Activated CD8-positive, alpha-beta memory T cell treated with anti-CD3 and anti-CD28 coated beads, Interleukin-2, amount 10 ng/mL, durations not matched to agents 7 days and 5 days (primary cell): Measurements from ENCODE around the gene CARD19. TPM values are rescaled to one million over a fixed set of nuclear protein-coding genes. Genes with fewer than 3 reads are reported as not detected.
"Not testable (repeated sequence)": the region's sequence is repeated elsewhere in the genome, so short reads cannot be mapped to it uniquely, and the experiment has no call there.

Source experiments
- ATAC-seq: fragments of 150-1000 bp; cut with Tn5 transposase; one replicate; pipeline ENCODE4 v1.10.0; 2021; ENCODE audit warnings: moderate library complexity
- CTCF ChIA-PET: fragments of 350-600 bp; sonication (Branson Sonifier 250); formaldehyde crosslinking; loops from one replicate; lab custom pipeline; 2021; ENCODE audit warnings: antibody characterized with exemption; lab: Charles Lee
- DNase-seq: peaks from one replicate; pipeline ENCODE4 v3.0.0-alpha.2; 2020
- H3K27ac Mint-ChIP-seq: one replicate; pipeline ENCODE4 v1.8.0; 2021; ENCODE audit warnings: mild to moderate bottlenecking, mixed read lengths
- H3K27me3 Mint-ChIP-seq: one replicate; pipeline ENCODE4 v1.8.0; 2021; ENCODE audit warnings: mixed read lengths
- H3K36me3 Mint-ChIP-seq: one replicate; pipeline ENCODE4 v1.8.0; 2021; ENCODE audit warnings: mild to moderate bottlenecking, mixed read lengths
- H3K4me1 Mint-ChIP-seq: one replicate; pipeline ENCODE4 v1.8.0; 2021; ENCODE audit warnings: mixed read lengths
- H3K4me3 Mint-ChIP-seq: one replicate; pipeline ENCODE4 v1.8.0; 2021; ENCODE audit warnings: mild to moderate bottlenecking, moderate library complexity, mixed read lengths
- H3K9me3 Mint-ChIP-seq: one replicate; pipeline ENCODE4 v1.8.0; 2022; ENCODE audit warnings: low read depth, mixed read lengths
- total RNA-seq, 2 experiments: library from RNA; stranded (reverse); gene quantifications; one replicate each; pipeline ENCODE4 v1.2.3, GENCODE V29; 2021

The CARD19 gene
- total RNA-seq, 2 experiments from 2014 or later: 45.0 to 83.0 TPM

- H3K4me3 Mint-ChIP-seq: no peak overlapping the region
- H3K4me1 Mint-ChIP-seq: peaks cover 64% of the 10 kb centered on the region
- peak; percentile 66 for DNase-seq
- H3K27ac Mint-ChIP-seq: peak overlapping the region; percentile 100
- no peak for ATAC-seq
- CTCF ChIA-PET: no interaction called here
- no peaks in the 10 kb centered on the region for H3K27me3 Mint-ChIP-seq
- H3K36me3 Mint-ChIP-seq: peaks cover 43% of the 10 kb centered on the region
- peaks cover 19% of the 10 kb centered on the region for H3K9me3 Mint-ChIP-seq
These were observed 2.7 kb upstream of the CARD19 start for GRCh38 chr9:93093127-93093876.

DNA sequence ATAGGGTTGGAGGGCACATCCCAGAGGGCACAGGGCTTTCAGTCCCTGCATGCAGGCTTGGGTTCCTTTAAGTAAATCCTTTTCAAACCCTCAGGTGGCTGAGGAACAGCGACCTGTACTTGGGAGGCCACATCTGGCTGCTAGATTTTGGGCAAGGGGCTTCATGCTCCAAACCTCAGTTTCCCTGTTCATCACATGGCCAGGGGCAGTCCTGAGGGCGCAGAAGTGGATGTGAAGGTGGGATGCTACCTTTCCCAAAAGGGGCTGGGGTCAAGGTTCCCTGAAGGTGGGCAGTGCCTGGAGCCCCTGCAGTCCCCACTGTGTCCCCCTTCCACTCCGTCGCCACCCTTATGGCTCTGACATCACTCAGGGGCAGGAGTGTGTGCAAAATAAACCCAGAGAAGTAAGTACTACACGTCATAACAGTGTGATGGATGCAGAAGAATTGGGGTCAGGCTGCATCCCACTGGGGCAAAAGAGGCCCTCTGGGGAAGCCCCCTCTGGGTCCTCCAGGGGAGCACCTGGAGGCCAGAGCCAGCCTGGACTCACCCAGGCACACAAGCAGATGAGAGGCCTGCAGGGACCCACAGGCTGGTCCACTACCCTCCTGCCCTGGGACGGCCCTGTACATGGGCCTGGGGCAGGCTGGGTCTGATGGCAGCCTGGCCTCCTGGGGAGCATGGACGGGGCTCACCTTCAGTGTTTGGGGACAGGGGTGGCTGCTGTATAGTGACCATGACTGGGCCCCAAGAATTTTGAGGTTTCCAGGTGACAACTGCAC lies 1.9 kb upstream of the CARD19 start:
- H3K9me3 Mint-ChIP-seq: peaks cover 17% of the 10 kb centered on the region
- H3K4me3 Mint-ChIP-seq: peak overlapping the region; percentile 78
- DNase-seq: no peak
- H3K36me3 Mint-ChIP-seq: peaks cover 36% of the 10 kb centered on the region
- peaks cover 71% of the 10 kb centered on the region for H3K4me1 Mint-ChIP-seq
- ATAC-seq: no peak
- peak overlapping the region; percentile 100 for H3K27ac Mint-ChIP-seq
- no peaks in the 10 kb centered on the region for H3K27me3 Mint-ChIP-seq
- CTCF ChIA-PET: interaction anchor here (1.0 to 5.4 kb wide), 3 partner anchors 14 to 91 kb away, joined by 4 to 52 read pairs (median 15); no protein-coding TSS in a partner anchor

DNA sequence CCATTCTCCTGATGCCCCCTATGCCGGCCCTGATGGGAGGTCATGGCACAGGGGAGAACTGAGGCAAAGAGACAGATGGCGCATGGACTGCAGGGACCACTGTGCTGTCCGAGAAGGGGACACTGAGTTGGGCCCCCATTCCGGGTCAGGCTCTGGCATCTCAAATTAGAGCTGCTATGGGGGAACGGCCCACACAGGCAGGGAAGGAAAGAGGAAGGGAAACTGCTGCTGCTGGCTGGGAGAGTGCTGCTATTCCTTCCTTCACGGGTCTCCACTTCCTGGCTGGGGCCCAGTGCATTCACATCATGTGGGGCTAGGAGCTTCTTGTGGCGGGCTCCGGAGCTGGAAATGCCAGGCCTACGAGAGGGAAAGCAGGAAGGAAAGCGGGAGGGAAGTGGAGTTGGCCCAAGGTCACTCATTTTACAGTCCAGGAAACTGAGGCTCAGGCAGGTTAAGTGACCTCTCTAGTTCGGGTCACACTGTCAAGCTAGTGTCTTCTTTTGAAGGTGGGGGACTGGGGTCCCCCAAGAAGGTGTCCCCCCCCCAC lies 1.3 kb upstream of the CARD19 start:
- Mint-ChIP-seq H3K27ac (peak overlapping the region; percentile 100), H3K4me1 (peaks cover 74% of the 10 kb centered on the region), H3K4me3 (peak overlapping the region; percentile 78), H3K9me3 (peaks cover 17% of the 10 kb centered on the region), H3K36me3 (peaks cover 32% of the 10 kb centered on the region), H3K27me3 (no peaks in the 10 kb centered on the region)
- DNase-seq (no peak), ATAC-seq (no peak)
- CTCF ChIA-PET: interaction anchor here (1.0 to 5.4 kb wide), 6 partner anchors 10 to 471 kb away, joined by 3 to 52 read pairs (median 8); no protein-coding TSS in a partner anchor

DNA sequence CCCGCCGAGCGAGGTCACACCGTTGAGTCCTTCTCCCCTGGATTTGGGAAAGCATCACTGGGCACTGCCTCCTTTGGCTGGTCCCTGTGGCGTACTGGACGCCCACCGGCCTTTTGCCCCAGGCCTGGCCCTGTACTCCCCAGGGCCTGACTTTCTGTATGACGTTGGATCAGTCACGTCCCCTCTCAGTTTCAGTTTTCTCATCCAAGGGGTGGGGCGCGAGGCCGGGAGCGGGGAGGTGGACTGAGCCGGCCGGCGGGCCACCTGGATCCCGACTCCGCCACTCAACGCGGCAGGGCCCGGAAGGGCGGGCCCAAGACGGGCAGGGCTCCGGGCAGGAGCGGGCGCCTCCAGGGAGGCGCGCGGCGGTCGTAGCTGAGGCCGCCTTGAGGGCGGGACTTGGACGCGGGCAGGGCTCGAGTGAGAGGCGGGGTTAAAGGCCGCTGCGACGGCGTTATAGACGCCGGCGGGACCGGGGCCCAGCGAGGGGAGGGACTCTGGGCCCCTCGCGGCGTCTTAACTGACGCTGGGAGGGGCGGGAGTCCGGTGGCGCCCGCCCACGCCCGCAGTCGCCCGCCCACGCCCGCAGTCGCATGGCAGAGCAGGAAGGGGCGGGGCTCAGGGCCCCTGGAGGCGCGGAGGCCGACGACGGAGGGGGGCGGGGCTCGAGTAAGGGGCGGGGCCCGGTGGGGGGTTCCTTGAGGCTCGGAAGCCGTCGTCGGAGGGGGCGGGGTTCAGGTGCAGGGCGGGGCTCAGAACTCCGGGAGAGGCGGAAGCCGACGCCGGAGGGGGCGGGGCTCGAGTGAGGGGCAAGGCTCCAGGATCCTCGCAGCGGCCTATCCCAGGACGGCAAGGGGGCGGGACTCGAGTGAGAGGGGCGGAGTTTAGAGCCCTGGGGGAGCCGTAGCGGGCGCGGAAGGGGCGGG lies 549 bp upstream of the CARD19 start:
- CTCF ChIA-PET: interaction anchor here (1.0 to 5.4 kb wide), 7 partner anchors 11 to 471 kb away, joined by 3 to 52 read pairs (median 6); no protein-coding TSS in a partner anchor
- ATAC-seq (peak; percentile 82), DNase-seq (peak; percentile 100)
- Mint-ChIP-seq H3K36me3 (peaks cover 28% of the 10 kb centered on the region), H3K4me1 (peaks cover 76% of the 10 kb centered on the region), H3K27ac (peak overlapping the region; percentile 100), H3K9me3 (peaks cover 14% of the 10 kb centered on the region), H3K4me3 (peak overlapping the region; percentile 88), H3K27me3 (no peaks in the 10 kb centered on the region)

DNA sequence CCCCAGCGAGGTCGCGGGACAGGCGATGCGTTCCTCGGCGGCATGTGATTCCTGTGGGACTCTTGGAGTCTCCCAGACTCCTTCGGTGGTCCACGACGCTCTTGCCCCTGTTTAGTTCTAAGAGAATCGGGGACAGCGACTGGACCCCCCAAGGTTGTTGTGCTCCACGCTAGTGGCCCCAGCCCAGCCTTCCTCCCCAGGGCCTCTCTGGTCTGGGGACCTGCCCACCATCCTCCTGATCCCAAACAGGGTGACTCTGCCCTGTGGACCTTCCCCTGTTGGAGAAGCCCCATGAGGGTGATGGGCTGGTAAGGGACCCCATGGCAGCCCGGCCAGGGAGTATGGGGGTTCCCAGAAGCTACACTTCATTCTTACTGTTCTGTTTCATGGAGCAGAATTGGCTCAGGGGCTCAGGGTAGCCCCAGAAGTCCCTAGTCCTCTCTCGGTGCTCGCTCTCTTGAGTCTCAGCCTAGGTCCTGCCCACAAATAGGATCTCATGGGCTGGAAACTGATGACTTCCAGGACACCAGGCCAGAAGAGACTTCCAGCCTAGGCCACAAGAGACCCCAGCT lies 880 bp downstream of the CARD19 start:
- Mint-ChIP-seq H3K4me1 (peaks cover 69% of the 10 kb centered on the region), H3K36me3 (peaks cover 27% of the 10 kb centered on the region), H3K9me3 (peaks cover 7% of the 10 kb centered on the region), H3K27me3 (no peaks in the 10 kb centered on the region), H3K27ac (peak overlapping the region; percentile 88), H3K4me3 (peak overlapping the region; percentile 88)
- ATAC-seq: no peak
- DNase-seq: no peak
- CTCF ChIA-PET: interaction anchor here (0.9 to 5.4 kb wide), 7 partner anchors 11 to 143 kb away, joined by 3 to 52 read pairs (median 4); no protein-coding TSS in a partner anchor

GRCh38 chr9:93097511-93098201 lies 1.6 kb downstream of the CARD19 start:
- peak overlapping the region; percentile 88 for H3K4me3 Mint-ChIP-seq
- no peaks in the 10 kb centered on the region for H3K27me3 Mint-ChIP-seq
- CTCF ChIA-PET: interaction anchor here (0.8 to 5.4 kb wide), 10 partner anchors 11 to 143 kb away, joined by 3 to 52 read pairs (median 4); no protein-coding TSS in a partner anchor
- DNase-seq (no peak), ATAC-seq (no peak)
- H3K4me1 Mint-ChIP-seq: peaks cover 67% of the 10 kb centered on the region
- peak overlapping the region; percentile 88 for H3K27ac Mint-ChIP-seq
- peaks cover 25% of the 10 kb centered on the region for H3K36me3 Mint-ChIP-seq
- H3K9me3 Mint-ChIP-seq: peaks cover 4% of the 10 kb centered on the region

DNA sequence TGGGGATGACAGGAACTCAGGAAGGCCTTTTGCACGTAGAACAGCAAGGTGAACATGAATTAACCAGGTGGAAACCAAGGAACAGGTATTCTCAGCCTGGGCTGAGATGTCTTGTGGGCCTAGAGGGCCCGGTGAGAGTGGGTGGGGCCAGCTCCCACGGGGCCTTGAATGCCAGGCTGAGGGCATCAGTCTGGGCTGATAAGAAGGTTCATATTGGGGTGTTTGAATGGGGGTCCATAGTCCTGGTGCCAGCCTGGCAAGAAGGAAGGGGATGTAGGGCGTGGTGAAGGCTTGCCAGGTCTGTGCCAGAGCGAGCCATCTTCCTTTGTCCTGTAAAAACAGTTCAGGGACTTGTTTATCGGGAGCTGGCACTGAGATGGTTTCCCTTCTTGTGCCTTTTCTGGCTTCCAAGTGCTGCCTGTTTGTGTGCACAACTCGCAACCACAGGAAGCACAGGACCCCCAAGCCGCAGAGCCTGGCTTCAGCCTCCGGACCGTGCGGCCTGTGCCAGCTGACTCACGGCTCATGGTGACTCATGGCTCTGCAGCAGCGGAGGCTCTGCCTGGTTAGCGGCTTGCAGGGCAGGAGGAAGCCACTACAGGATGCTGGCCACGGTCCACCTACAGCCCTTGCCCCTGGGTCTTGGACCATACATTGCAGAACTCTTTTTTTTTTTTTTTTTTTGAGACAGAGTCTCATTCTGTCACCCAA lies 2.4 kb downstream of the CARD19 start:
- H3K27me3 Mint-ChIP-seq: no peaks in the 10 kb centered on the region
- DNase-seq: peak; percentile 90
- H3K4me1 Mint-ChIP-seq: peaks cover 63% of the 10 kb centered on the region
- H3K4me3 Mint-ChIP-seq: peak overlapping the region; percentile 88
- H3K27ac Mint-ChIP-seq: peak overlapping the region; percentile 88
- peaks cover 27% of the 10 kb centered on the region for H3K36me3 Mint-ChIP-seq
- peak; percentile 4 for ATAC-seq
- CTCF ChIA-PET: interaction anchor here (0.8 to 5.4 kb wide), 8 partner anchors 10 to 134 kb away, joined by 3 to 52 read pairs (median 4); no protein-coding TSS in a partner anchor
- H3K9me3 Mint-ChIP-seq: peaks cover 5% of the 10 kb centered on the region

DNA sequence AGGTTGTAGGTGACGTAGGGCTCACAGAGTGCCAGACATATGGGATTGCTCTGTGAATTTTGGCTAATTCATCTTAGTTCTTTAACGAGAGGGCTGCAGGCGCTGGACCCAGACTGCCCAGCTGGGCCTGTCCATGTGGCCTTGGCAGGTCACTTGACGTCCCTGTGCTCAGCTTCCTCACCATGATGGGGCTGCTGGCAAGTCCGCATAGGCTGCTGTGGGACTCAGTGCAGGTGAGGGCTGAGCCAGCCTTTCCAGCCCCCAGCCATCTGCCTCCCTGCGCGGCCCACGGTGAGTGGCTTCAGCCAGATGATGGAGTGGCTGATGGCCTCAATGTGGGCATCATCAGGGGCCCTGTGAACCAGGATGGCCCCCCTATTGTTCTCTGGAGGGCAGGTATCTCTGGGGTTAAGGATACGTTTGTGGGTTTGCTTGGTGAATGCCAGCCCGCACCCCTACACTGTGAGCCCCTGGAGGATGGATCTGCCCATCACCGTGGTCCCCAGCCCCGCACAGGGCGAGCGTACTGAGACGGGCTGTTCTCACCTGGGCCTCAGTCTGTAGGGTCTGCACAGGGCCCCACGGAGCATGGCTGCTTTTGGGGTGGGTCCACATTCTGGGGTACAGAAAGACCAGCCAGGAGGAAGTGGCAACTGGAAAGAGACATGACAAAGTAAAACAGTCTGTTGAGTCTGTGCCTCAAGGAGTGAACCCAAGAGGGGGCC lies 3.7 kb downstream of the CARD19 start:
- Mint-ChIP-seq H3K36me3 (peaks cover 38% of the 10 kb centered on the region), H3K4me1 (peaks cover 57% of the 10 kb centered on the region), H3K27ac (peak overlapping the region; percentile 88), H3K9me3 (peaks cover 14% of the 10 kb centered on the region), H3K27me3 (no peaks in the 10 kb centered on the region), H3K4me3 (peak overlapping the region; percentile 88)
- CTCF ChIA-PET: interaction anchor here (1.0 to 5.4 kb wide), 4 partner anchors 9 to 136 kb away, joined by 3 to 52 read pairs (median 6); no protein-coding TSS in a partner anchor
- ATAC-seq (no peak), DNase-seq (no peak)

- H3K27me3 Mint-ChIP-seq: no peaks in the 10 kb centered on the region
- peaks cover 54% of the 10 kb centered on the region for H3K4me1 Mint-ChIP-seq
- ATAC-seq (no peak), DNase-seq (no peak)
- CTCF ChIA-PET: no interaction called here
- no peak overlapping the region for H3K27ac Mint-ChIP-seq
- H3K36me3 Mint-ChIP-seq: peaks cover 44% of the 10 kb centered on the region
- peaks cover 14% of the 10 kb centered on the region for H3K9me3 Mint-ChIP-seq
- H3K4me3 Mint-ChIP-seq: no peak overlapping the region
These were observed 4.2 kb downstream of the CARD19 start for GRCh38 chr9:93100276-93100636.

DNA sequence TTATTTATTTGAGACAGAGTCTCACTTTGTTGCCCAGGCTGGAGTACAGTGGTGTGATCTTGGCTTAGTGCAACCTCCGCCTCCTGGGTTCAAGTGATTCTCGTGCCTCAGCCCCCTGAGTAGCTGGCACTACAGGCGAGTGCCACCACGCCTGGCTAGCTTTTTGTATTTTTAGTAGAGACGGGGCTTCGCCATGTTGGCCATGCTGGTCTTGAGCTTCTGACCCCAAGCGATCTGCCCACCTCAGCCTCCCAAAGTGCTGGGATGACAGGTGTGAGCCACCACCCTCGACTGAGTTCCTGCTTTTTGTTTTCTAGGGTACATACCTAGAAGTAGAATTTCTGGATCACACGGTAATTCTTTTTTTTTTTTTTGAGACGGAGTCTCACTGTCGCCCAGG lies 5.1 kb downstream of the CARD19 start:
- CTCF ChIA-PET: interaction anchor here (0.9 to 1.0 kb wide), 2 partner anchors 19 to 98 kb away, joined by 3 to 4 read pairs; no protein-coding TSS in a partner anchor
- not testable (repeated sequence) for ATAC-seq, H3K27ac Mint-ChIP-seq, H3K4me3 Mint-ChIP-seq, DNase-seq, H3K27me3 Mint-ChIP-seq
- Mint-ChIP-seq H3K36me3 (peaks cover 49% of the 10 kb centered on the region), H3K4me1 (peaks cover 59% of the 10 kb centered on the region), H3K9me3 (peaks cover 16% of the 10 kb centered on the region)
